Astrocyte (in vitro differentiated cells and primary cell): ENCODE measurements around the gene SHROOM3. TPM values are rescaled to one million over a fixed set of nuclear protein-coding genes. Genes with fewer than 3 reads are reported as not detected.

Experiments
- DNase-seq: peaks from one replicate; pipeline ENCODE4 v3.0.0-alpha.2; 2010; ENCODE audit warnings: low read depth
- FAIRE-seq: peaks from 2 replicates; lab custom pipeline; 2011; peaks lifted over from hg19 to GRCh38; lab: Jason Lieb, UNC
- H2AFZ ChIP-seq: 2 replicates; pipeline ENCODE4 v1.6.0; 2012; ENCODE audit warnings: low read depth, low read length, inconsistent platforms
- H3K27ac ChIP-seq: 2 replicates; pipeline ENCODE4 v1.5.1; 2011; ENCODE audit warnings: low read depth, low read length, inconsistent platforms
- H3K27me3 ChIP-seq: 2 replicates; pipeline ENCODE4 v1.6.0; 2011; ENCODE audit warnings: low read length, inconsistent platforms; ENCODE audit not compliant: insufficient read depth
- H3K36me3 ChIP-seq: 2 replicates; pipeline ENCODE4 v1.5.1; 2011; ENCODE audit warnings: low read length, inconsistent platforms; ENCODE audit not compliant: insufficient read depth
- H3K4me1 ChIP-seq: 2 replicates; pipeline ENCODE4 v1.5.1; 2011; ENCODE audit warnings: low read length, inconsistent platforms; ENCODE audit not compliant: insufficient read depth
- H3K4me2 ChIP-seq: 2 replicates; pipeline ENCODE4 v1.6.0; 2012; ENCODE audit warnings: low read length, inconsistent platforms
- H3K4me3 ChIP-seq: 2 replicates; pipeline ENCODE4 v1.5.1; 2011; ENCODE audit warnings: low read depth, mild to moderate bottlenecking, low read length, inconsistent platforms; ENCODE audit not compliant: insufficient read depth
- H3K79me2 ChIP-seq: 2 replicates; pipeline ENCODE4 v1.6.0; 2012; ENCODE audit warnings: mild to moderate bottlenecking, low read length, inconsistent platforms; ENCODE audit not compliant: insufficient read depth
- H3K9ac ChIP-seq: 2 replicates; pipeline ENCODE4 v1.6.0; 2012; ENCODE audit warnings: mild to moderate bottlenecking, low read length, inconsistent platforms
- H3K9me3 ChIP-seq: 2 replicates; pipeline ENCODE4 v1.5.1; 2012; ENCODE audit warnings: low read depth, mild to moderate bottlenecking, low read length, inconsistent platforms; ENCODE audit not compliant: insufficient read depth
- H4K20me1 ChIP-seq: 2 replicates; pipeline ENCODE4 v1.6.0; 2012; ENCODE audit warnings: low read length, inconsistent platforms; ENCODE audit not compliant: insufficient read depth
- H3K27ac Mint-ChIP-seq: one replicate; pipeline ENCODE4 v1.8.0; 2021; ENCODE audit warnings: mild to moderate bottlenecking, mixed read lengths; ENCODE audit not compliant: unreplicated experiment
- H3K27me3 Mint-ChIP-seq: one replicate; pipeline ENCODE4 v1.8.0; 2021; ENCODE audit warnings: low read depth, mixed read lengths; ENCODE audit not compliant: unreplicated experiment
- H3K36me3 Mint-ChIP-seq: one replicate; pipeline ENCODE4 v1.8.0; 2021; ENCODE audit warnings: low read depth, mixed read lengths; ENCODE audit not compliant: unreplicated experiment
- H3K4me1 Mint-ChIP-seq: one replicate; pipeline ENCODE4 v1.8.0; 2021; ENCODE audit warnings: low read depth, mixed read lengths; ENCODE audit not compliant: unreplicated experiment
- H3K4me3 Mint-ChIP-seq: one replicate; pipeline ENCODE4 v1.8.0; 2021; ENCODE audit warnings: mild to moderate bottlenecking, moderate library complexity, mixed read lengths; ENCODE audit not compliant: unreplicated experiment
- H3K9me3 Mint-ChIP-seq: one replicate; pipeline ENCODE4 v1.8.0; 2021; ENCODE audit warnings: mild to moderate bottlenecking, mixed read lengths; ENCODE audit not compliant: unreplicated experiment
- EZH2 ChIP-seq: IDR thresholded peaks from 2 replicates; pipeline ENCODE4 v1.6.1; 2012; ENCODE audit warnings: mild to moderate bottlenecking, low read length, inconsistent platforms; ENCODE audit not compliant: insufficient read depth
- total RNA-seq: library from RNA; stranded (reverse); gene quantifications from 2 replicates; pipeline ENCODE4 v1.2.1, GENCODE V29; 2021
- TF ChIP-seq, protein P1 (sequence below): IDR thresholded peaks from 2 replicates; pipeline ENCODE4 v1.5.1; 2011; ENCODE audit warnings: low read depth, mild to moderate bottlenecking, inconsistent platforms, low read length, moderate library complexity; ENCODE audit not compliant: insufficient read depth

The SHROOM3 gene
- total RNA-seq, 1 donor from 2014 or later: 64.6 TPM

DNA sequence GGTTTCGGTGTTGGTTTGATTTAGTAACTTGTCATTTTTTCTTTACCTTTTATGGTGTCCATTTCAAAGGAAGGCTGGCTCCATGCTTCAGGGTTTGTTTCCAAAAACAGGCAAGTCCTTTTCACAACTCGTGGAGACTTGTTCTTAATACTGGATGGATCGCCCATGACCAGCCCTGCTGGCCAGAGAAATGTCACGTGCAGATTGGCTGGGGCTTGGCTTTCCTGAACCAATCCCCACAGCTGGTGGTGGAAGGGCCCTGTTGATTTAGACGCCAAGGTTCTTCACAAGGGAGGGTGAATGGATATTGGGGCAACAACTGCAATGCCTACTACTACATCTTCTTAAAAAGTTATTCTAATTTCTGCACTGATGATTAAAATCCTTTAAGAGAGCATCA is 92.6 kb downstream of the SHROOM3 start:
- no peaks in the 10 kb centered on the region for H3K79me2 ChIP-seq
- H3K27me3 ChIP-seq: no peaks in the 10 kb centered on the region
- no peak overlapping the region for H3K4me3 ChIP-seq
- no peak overlapping the region for H3K27ac ChIP-seq
- H3K9me3 ChIP-seq: no peaks in the 10 kb centered on the region
- no peaks in the 10 kb centered on the region for H3K36me3 ChIP-seq
- no peak for DNase-seq
- Mint-ChIP-seq H3K4me3 (no peak overlapping the region), H3K9me3 (peaks cover 5% of the 10 kb centered on the region), H3K27me3 (no peaks in the 10 kb centered on the region), H3K27ac (peak overlapping the region; percentile 63), H3K36me3 (peaks cover 10% of the 10 kb centered on the region), H3K4me1 (peaks cover 13% of the 10 kb centered on the region)
- H3K4me2 ChIP-seq: no peak overlapping the region
- H3K4me1 ChIP-seq: no peaks in the 10 kb centered on the region
- TF ChIP-seq, protein P1, sequence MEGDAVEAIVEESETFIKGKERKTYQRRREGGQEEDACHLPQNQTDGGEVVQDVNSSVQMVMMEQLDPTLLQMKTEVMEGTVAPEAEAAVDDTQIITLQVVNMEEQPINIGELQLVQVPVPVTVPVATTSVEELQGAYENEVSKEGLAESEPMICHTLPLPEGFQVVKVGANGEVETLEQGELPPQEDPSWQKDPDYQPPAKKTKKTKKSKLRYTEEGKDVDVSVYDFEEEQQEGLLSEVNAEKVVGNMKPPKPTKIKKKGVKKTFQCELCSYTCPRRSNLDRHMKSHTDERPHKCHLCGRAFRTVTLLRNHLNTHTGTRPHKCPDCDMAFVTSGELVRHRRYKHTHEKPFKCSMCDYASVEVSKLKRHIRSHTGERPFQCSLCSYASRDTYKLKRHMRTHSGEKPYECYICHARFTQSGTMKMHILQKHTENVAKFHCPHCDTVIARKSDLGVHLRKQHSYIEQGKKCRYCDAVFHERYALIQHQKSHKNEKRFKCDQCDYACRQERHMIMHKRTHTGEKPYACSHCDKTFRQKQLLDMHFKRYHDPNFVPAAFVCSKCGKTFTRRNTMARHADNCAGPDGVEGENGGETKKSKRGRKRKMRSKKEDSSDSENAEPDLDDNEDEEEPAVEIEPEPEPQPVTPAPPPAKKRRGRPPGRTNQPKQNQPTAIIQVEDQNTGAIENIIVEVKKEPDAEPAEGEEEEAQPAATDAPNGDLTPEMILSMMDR: no peak
- no peak for TF ChIP-seq EZH2
- no peak for FAIRE-seq
- H2AFZ ChIP-seq: no peak overlapping the region
- no peak overlapping the region for H3K9ac ChIP-seq
- H4K20me1 ChIP-seq: no peaks in the 10 kb centered on the region

DNA sequence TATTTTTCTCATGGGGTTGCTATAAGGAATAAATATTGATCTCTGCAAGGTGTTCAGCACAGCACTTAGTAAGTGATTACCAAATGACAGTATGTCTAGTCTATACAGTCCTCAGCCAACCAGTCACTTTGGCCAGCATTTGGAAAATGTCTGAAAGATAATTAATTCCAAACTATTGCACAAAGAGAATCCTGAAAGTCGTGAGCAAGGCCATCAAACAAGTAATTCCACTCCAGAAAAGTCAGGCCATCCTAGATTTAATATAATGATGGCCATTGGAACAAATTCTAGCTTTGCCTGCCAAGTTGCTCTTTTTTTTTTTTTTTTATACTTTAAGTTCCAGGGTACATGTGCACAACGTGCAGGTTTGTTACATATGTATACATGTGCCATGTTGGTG is 96.6 kb downstream of the SHROOM3 start:
- Mint-ChIP-seq H3K27me3 (no peaks in the 10 kb centered on the region), H3K27ac (no peak overlapping the region), H3K36me3 (peaks cover 4% of the 10 kb centered on the region), H3K9me3 (peaks cover 2% of the 10 kb centered on the region), H3K4me3 (no peak overlapping the region), H3K4me1 (peaks cover 24% of the 10 kb centered on the region)
- Histone ChIP-seq H3K27me3 (no peaks in the 10 kb centered on the region), H3K9me3 (no peaks in the 10 kb centered on the region), H3K4me3 (no peak overlapping the region), H2AFZ (no peak overlapping the region), H3K4me2 (no peak overlapping the region), H3K79me2 (no peaks in the 10 kb centered on the region), H4K20me1 (no peaks in the 10 kb centered on the region), H3K36me3 (no peaks in the 10 kb centered on the region), H3K4me1 (peaks cover 11% of the 10 kb centered on the region), H3K27ac (no peak overlapping the region), H3K9ac (no peak overlapping the region)
- no peak for FAIRE-seq
- TF ChIP-seq, protein P1: no peak
- TF ChIP-seq EZH2: no peak
- no peak for DNase-seq

DNA sequence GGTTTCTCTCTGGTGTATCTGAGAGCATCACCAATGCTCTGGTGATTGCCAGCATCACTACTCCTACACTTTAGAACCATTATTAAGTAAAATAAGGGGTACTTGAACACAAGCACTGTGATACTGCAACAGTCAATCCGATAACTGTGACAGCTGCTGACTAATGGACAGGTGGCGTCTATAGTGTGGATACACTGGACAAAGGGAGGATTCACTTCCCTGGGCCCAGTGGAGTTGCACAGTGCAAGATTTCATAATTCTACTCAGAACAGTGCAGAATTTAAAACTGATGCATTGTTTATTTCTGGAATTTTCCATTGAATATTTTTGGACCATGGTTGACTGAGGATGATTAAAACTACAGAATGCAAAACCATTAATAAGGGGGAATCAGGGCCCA is 97.8 kb downstream of the SHROOM3 start:
- Histone ChIP-seq H3K9ac (no peak overlapping the region), H4K20me1 (no peaks in the 10 kb centered on the region), H3K4me2 (no peak overlapping the region), H3K79me2 (no peaks in the 10 kb centered on the region), H3K4me1 (peaks cover 11% of the 10 kb centered on the region), H3K36me3 (no peaks in the 10 kb centered on the region), H3K9me3 (no peaks in the 10 kb centered on the region), H3K27ac (no peak overlapping the region), H3K27me3 (no peaks in the 10 kb centered on the region), H2AFZ (no peak overlapping the region), H3K4me3 (no peak overlapping the region)
- Mint-ChIP-seq H3K27me3 (no peaks in the 10 kb centered on the region), H3K4me3 (no peak overlapping the region), H3K27ac (no peak overlapping the region), H3K9me3 (no peaks in the 10 kb centered on the region), H3K4me1 (peaks cover 24% of the 10 kb centered on the region), H3K36me3 (peaks cover 2% of the 10 kb centered on the region)
- no peak for TF ChIP-seq EZH2
- TF ChIP-seq, protein P1: no peak
- DNase-seq (no peak), FAIRE-seq (no peak)
